Measurements from ENCODE around the gene BNC2.

DNA sequence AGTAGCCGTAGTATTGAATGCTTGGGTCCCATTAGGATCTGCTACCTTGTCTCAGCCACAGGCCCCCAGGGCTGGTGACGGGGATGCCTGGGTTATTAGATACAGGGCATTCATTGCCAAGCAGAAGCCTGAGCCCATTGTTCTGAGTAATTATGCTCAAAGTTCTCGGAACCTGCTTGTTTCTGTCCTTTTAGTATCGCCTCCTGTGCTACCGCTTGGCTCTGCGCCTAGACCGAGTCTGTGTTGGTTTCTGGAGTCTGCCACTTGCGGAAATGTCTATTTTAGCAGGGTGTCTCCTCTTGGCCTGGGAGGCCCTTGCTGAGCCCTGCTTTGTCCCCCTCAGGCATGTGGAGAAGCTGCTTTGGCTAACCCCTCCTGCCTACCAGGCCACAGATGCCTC, 506.1 kb downstream of the BNC2 start:
- TF ChIP-seq, protein P1, sequence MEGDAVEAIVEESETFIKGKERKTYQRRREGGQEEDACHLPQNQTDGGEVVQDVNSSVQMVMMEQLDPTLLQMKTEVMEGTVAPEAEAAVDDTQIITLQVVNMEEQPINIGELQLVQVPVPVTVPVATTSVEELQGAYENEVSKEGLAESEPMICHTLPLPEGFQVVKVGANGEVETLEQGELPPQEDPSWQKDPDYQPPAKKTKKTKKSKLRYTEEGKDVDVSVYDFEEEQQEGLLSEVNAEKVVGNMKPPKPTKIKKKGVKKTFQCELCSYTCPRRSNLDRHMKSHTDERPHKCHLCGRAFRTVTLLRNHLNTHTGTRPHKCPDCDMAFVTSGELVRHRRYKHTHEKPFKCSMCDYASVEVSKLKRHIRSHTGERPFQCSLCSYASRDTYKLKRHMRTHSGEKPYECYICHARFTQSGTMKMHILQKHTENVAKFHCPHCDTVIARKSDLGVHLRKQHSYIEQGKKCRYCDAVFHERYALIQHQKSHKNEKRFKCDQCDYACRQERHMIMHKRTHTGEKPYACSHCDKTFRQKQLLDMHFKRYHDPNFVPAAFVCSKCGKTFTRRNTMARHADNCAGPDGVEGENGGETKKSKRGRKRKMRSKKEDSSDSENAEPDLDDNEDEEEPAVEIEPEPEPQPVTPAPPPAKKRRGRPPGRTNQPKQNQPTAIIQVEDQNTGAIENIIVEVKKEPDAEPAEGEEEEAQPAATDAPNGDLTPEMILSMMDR (conservative IDR thresholded peaks at IDR 0.05; ENCODE audit: low read depth, low read length): no peak
- no peak for TF ChIP-seq EZH2 (IDR thresholded peaks at IDR 0.05; ENCODE audit: low read length, unreplicated experiment)
